Mononuclear cell (primary cell): ENCODE results near the gene CACNB3. TPM values are rescaled to one million over a fixed set of nuclear protein-coding genes. Genes with fewer than 3 reads are reported as not detected.
"Not testable (repeated sequence)": the region's sequence is repeated elsewhere in the genome, so short reads cannot be mapped to it uniquely, and the experiment has no call there.

Experiments
- H3K27me3 ChIP-seq: 2 replicates; pipeline ENCODE4 v1.6.0; 2011; ENCODE audit warnings: low read length, control low read depth; ENCODE audit not compliant: insufficient read depth
- H3K4me1 ChIP-seq: 2 replicates; pipeline ENCODE4 v1.5.1; 2011; ENCODE audit warnings: mild to moderate bottlenecking, low read length, control low read depth; ENCODE audit not compliant: insufficient read depth
- H3K4me3 ChIP-seq: 2 replicates; pipeline ENCODE4 v1.5.1; 2011; ENCODE audit warnings: mild to moderate bottlenecking, low read length, moderate library complexity
- H3K9me3 ChIP-seq: 2 replicates; pipeline ENCODE4 v1.5.1; 2011; ENCODE audit warnings: low read depth, mild to moderate bottlenecking, control low read depth, low read length
- total RNA-seq: library from RNA; depleted of rRNA; stranded (reverse); fragments of >200 nt; gene quantifications from one replicate; pipeline ENCODE4 v1.2.3, GENCODE V29; 2012

Gene CACNB3
- total RNA-seq, 1 donor = 0.63 TPM

DNA sequence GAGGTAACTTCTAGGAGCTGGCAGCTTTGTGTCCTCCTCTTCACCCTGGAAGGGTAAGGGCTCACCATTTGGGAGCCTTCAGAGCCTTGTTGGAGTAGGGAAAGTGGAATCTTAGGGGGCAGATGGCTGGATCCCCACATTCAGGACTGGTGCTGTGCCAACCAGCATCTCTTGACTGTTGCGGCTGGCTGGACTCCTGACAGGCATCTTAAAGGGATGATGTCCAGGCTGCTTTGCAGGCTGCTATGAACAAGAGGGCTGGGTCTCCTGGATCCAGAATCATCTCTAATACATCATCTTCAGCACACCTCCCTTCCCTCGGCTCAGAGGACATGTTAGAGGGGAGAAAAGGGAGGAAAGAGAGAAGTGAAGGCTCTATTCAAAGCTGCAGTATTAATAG is 4.4 kb downstream of the CACNB3 start:
- H3K4me1 ChIP-seq = peaks cover 4% of the 10 kb centered on the region
- no peak overlapping the region for H3K4me3 ChIP-seq
- H3K27me3 ChIP-seq = peaks cover 9% of the 10 kb centered on the region
- no peaks in the 10 kb centered on the region for H3K9me3 ChIP-seq

DNA sequence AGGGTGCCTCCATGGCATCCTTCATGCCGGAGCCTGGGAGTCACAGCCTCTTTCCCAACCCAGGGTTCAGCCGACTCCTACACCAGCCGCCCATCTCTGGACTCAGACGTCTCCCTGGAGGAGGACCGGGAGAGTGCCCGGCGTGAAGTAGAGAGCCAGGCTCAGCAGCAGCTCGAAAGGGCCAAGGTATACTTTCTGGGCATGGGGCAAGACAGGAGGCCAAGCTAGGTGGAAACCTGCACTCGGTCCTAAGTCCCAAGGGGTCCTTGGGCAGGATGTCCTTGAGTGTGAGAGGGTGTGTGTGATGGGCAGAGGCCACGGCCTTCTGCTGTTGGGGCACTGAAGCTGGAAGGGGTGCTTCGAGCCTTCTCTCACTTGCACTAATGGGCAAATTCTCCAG is 5.0 kb downstream of the CACNB3 start:
- Histone ChIP-seq H3K4me3 (no peak overlapping the region), H3K27me3 (peaks cover 5% of the 10 kb centered on the region), H3K4me1 (no peaks in the 10 kb centered on the region), H3K9me3 (no peaks in the 10 kb centered on the region)

DNA sequence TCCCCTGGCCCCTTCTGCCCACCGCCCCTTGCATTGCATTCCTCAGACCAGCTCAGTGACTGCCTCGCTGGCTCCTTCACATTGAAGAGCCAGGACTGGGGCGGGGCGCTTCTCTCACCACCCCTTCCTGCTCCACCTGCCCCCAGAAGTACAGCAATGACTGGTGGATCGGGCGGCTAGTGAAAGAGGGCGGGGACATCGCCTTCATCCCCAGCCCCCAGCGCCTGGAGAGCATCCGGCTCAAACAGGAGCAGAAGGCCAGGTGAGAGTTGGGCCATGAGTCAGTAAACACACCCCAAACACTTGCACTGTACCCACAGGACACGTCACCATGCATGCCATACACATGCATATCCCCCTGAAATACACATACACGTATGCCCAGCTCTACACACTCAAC is 5.8 kb downstream of the CACNB3 start:
- H3K4me3 ChIP-seq = no peak overlapping the region
- no peaks in the 10 kb centered on the region for H3K4me1 ChIP-seq
- peaks cover 3% of the 10 kb centered on the region for H3K27me3 ChIP-seq
- H3K9me3 ChIP-seq = no peaks in the 10 kb centered on the region

- no peak overlapping the region for H3K4me3 ChIP-seq
- no peaks in the 10 kb centered on the region for H3K27me3 ChIP-seq
- H3K4me1 ChIP-seq = no peaks in the 10 kb centered on the region
- no peaks in the 10 kb centered on the region for H3K9me3 ChIP-seq
Measured at GRCh38 chr12:48824905-48825304, 6.6 kb downstream of the CACNB3 start.

- Histone ChIP-seq H3K9me3 (no peaks in the 10 kb centered on the region), H3K4me3 (no peak overlapping the region), H3K27me3 (no peaks in the 10 kb centered on the region), H3K4me1 (no peaks in the 10 kb centered on the region)
Measured at GRCh38 chr12:48826209-48826855, 8.0 kb downstream of the CACNB3 start.

DNA sequence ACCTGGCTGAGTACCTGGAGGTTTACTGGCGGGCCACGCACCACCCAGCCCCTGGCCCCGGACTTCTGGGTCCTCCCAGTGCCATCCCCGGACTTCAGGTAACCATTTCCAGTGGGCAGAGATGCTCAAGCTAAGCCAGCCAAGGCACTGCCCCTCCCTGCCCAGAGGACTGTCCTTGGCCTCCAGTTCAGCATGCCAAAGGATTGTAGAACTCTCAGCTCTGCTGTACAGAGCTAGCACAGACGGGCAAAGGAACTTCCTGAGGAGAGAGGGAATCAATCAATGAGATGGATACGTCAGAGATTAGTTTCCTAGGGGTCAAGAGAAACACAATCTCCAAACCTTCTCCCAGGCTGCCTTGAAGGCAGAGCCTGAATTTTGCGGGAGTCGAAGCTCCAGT is 8.7 kb downstream of the CACNB3 start:
- H3K4me1 ChIP-seq = no peaks in the 10 kb centered on the region
- H3K9me3 ChIP-seq = no peaks in the 10 kb centered on the region
- no peak overlapping the region for H3K4me3 ChIP-seq
- no peaks in the 10 kb centered on the region for H3K27me3 ChIP-seq

- no peaks in the 10 kb centered on the region for H3K4me1 ChIP-seq
- H3K4me3 ChIP-seq = no peak overlapping the region
- no peaks in the 10 kb centered on the region for H3K9me3 ChIP-seq
- H3K27me3 ChIP-seq = no peaks in the 10 kb centered on the region
Measured at GRCh38 chr12:48827513-48828096, 9.3 kb downstream of the CACNB3 start.

- Histone ChIP-seq H3K9me3 (no peaks in the 10 kb centered on the region), H3K4me1 (no peaks in the 10 kb centered on the region), H3K4me3 (no peak overlapping the region), H3K27me3 (no peaks in the 10 kb centered on the region)
Measured at GRCh38 chr12:48828293-48828692, 10.0 kb downstream of the CACNB3 start.

GRCh38 chr12:48828841-48829575 is 10.7 kb downstream of the CACNB3 start:
- Histone ChIP-seq H3K9me3 (no peaks in the 10 kb centered on the region), H3K4me3 (no peak overlapping the region), H3K4me1 (no peaks in the 10 kb centered on the region), H3K27me3 (no peaks in the 10 kb centered on the region)

DNA sequence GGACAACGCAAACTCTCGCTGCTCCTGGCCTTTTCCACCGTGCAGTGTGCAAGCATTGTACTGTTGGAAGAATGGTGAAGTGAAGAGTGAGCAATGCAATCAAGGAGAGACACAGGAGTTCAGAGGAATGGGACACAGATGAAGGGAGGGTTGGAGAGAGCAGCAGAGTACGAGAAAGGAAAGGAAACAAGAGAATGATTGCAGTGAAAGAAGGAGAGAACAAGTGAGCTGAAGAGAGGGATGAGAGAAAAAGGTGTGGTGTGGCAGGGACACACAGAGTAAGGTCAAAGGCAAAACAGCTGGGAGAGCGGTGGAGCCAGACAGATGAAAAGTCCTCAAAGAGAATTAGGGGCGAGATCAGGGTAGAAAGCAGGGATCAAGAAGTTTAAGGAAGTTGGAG is 13.0 kb downstream of the CACNB3 start:
- H3K4me3 ChIP-seq = no peak overlapping the region
- no peaks in the 10 kb centered on the region for H3K9me3 ChIP-seq
- no peaks in the 10 kb centered on the region for H3K27me3 ChIP-seq
- H3K4me1 ChIP-seq = no peaks in the 10 kb centered on the region

GRCh38 chr12:48832321-48833060 is 14.2 kb downstream of the CACNB3 start:
- H3K4me1 ChIP-seq = no peaks in the 10 kb centered on the region
- no peaks in the 10 kb centered on the region for H3K9me3 ChIP-seq
- no peak overlapping the region for H3K4me3 ChIP-seq
- H3K27me3 ChIP-seq = no peaks in the 10 kb centered on the region

- Histone ChIP-seq H3K27me3 (no peaks in the 10 kb centered on the region), H3K9me3 (no peaks in the 10 kb centered on the region), H3K4me1 (no peaks in the 10 kb centered on the region), H3K4me3 (no peak overlapping the region)
Measured at GRCh38 chr12:48838048-48838447, 19.8 kb downstream of the CACNB3 start.

GRCh38 chr12:48842021-48842420 is 23.7 kb downstream of the CACNB3 start:
- not testable (repeated sequence) for H3K9me3 ChIP-seq, H3K27me3 ChIP-seq

DNA sequence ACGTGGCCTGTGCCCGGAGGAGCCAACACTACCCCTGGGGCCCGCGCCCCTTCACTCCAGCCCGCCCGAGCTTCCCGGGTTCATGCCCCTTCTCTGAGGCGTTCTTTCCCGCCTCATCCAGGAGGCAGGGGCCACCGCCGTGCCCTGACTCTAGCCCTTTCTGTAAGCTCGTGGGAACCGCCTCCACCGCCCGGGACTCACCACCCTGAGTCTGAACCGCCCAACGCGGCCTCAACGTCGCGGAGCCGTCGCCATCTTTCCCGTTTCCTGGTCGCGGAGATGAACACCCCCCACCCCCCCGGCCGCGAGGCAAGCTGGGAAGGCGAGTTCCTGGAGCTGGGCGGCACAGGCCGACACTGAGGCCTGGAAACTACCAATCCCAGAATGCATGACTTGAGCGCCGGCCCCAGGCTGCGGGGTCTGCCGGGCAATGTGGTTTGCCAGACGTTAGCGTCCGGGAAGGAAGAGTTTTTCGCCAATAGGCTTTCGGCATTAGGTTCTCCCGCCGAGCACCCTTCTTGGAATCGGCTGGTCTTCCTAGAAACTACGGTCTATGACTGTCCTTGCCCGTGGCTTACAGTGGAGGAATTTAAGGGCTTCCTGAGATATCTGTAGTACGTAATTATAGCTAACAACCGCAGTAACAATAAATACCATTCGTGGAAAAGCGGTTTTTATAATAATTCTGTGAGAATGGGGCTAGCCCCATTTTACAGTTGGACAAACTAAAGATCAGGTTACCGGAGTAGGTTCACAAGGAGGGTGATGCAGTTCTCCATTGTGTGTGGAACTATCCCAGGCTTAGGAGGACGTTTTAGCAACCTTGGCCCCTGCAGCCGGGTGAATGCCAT is 33.8 kb downstream of the CACNB3 start, which contains the start of gene DDX23:
Gene DDX23 (minus strand): TSS at position 281 of the 851 bp plus-strand sequence. CDS start 6,381 bp downstream, outside the sequence.
- peaks cover 29% of the 10 kb centered on the region for H3K4me1 ChIP-seq
- H3K27me3 ChIP-seq = no peaks in the 10 kb centered on the region
- H3K9me3 ChIP-seq = no peaks in the 10 kb centered on the region
- H3K4me3 ChIP-seq = peak within 1 kb of the TSS; percentile 88

More at GRCh38 chr12:48842021-48842420, 23.7 kb downstream of the CACNB3 start:
- H3K4me1 ChIP-seq, H3K4me3 ChIP-seq: not testable (repeated sequence)
